Kidney (tissue), 14 donors: ENCODE data around the gene SYNE1. TPM values are rescaled to one million over a fixed set of nuclear protein-coding genes. Genes with fewer than 3 reads are reported as not detected.
A peak's percentile ranks its signal among the peaks of the same experiment; 100 is the strongest.

ENCODE experiments used
- DNase-seq, 5 donors: peaks; one replicate each; pipeline ENCODE4 v3.0.0-alpha.2; 2013 to 2020
- FAIRE-seq: peaks from 2 replicates; lab custom pipeline; 2012; peaks lifted over from hg19 to GRCh38; lab: Jason Lieb, UNC
- H3K27ac ChIP-seq, 2 donors: one replicate each; pipeline ENCODE4 v1.7.0; 2013; ENCODE audit warnings: low read depth in 2 of 2, low read length in 2 of 2, inconsistent platforms in 1 of 2
- H3K27me3 ChIP-seq: one replicate; pipeline ENCODE4 v1.7.1; 2013; ENCODE audit warnings: low read length, inconsistent platforms; ENCODE audit not compliant: control insufficient read depth, insufficient read depth
- H3K36me3 ChIP-seq, 3 donors: one replicate each; pipeline versions ENCODE4 v1.7.0 to v1.7.1; 2013; ENCODE audit warnings: low read length in 3 of 3, control low read depth in 1 of 3, inconsistent platforms in 1 of 3; ENCODE audit not compliant: insufficient read depth in 3 of 3, control insufficient read depth in 2 of 3
- H3K4me1 ChIP-seq, 3 donors: one replicate each; pipeline versions ENCODE4 v1.7.0 to v1.7.1; 2013; ENCODE audit warnings: low read length in 3 of 3, inconsistent platforms in 1 of 3, low read depth in 1 of 3; ENCODE audit not compliant: control insufficient read depth in 2 of 3, insufficient read depth in 2 of 3
- H3K4me3 ChIP-seq, 3 donors: one replicate each; pipeline versions ENCODE4 v1.7.0 to v1.8.1; 2013; ENCODE audit warnings: low read length in 3 of 3, control low read depth in 1 of 3, inconsistent platforms in 1 of 3
- H3K9ac ChIP-seq, 3 donors: one replicate each; pipeline versions ENCODE4 v1.7.0 to v1.7.1; 2013; ENCODE audit warnings: low read length in 3 of 3, control low read depth in 1 of 3, inconsistent platforms in 1 of 3
- H3K9me3 ChIP-seq, 3 donors: one replicate each; pipeline versions ENCODE4 v1.7.0 to v1.7.1; 2013; ENCODE audit warnings: low read length in 3 of 3, control low read depth in 1 of 3, inconsistent platforms in 1 of 3; ENCODE audit not compliant: control insufficient read depth in 2 of 3, insufficient read depth in 1 of 3
- intact Hi-C: fragments of 100-400 bp; cut with DNase I; formaldehyde crosslinking; loops from one replicate; pipeline ENCODE4 v1.11.1; 2022
- polyA plus RNA-seq: library from polyadenylated mRNA; stranded (reverse); fragments of 350-450 nt; fragmentation: Illumina TruSeq; extraction: RNeasy Lipid Tissue Mini Kit (QIAGEN cat#74804); gene quantifications from one replicate; pipeline ENCODE4 v1.2.3, GENCODE V29; 2014; ENCODE audit warnings: low read depth, low replicate concordance; ENCODE audit not compliant: insufficient read depth
- total RNA-seq: library from RNA; stranded (reverse); fragmentation: NEBNext Ultra II Directional; extraction: Animal tissue kit (Norgen Biotek cat#: 25700); gene quantifications from one replicate; pipeline ENCODE4 v1.2.1, GENCODE V29; 2021
- TF ChIP-seq, protein P1 (sequence below): IDR thresholded peaks from 3 replicates; pipeline ENCODE4 v1.5.1; 2012; ENCODE audit warnings: mild to moderate bottlenecking, moderate library complexity, borderline replicate concordance; ENCODE audit not compliant: insufficient read depth; ENCODE audit errors: extremely low read depth
- donor health status: control.
- donor health status: control.
- donor health status: control.
- donor health status: control.
- donor health status: control.
- donor health status: DM: yes; HTN: yes; CAD: no.
- donor health status: Normal renal cell carcinoma (clear cell type).

Gene SYNE1
- total and polyA plus RNA-seq, 2 donors from 2014 or later = 47.8 to 216 TPM

DNA sequence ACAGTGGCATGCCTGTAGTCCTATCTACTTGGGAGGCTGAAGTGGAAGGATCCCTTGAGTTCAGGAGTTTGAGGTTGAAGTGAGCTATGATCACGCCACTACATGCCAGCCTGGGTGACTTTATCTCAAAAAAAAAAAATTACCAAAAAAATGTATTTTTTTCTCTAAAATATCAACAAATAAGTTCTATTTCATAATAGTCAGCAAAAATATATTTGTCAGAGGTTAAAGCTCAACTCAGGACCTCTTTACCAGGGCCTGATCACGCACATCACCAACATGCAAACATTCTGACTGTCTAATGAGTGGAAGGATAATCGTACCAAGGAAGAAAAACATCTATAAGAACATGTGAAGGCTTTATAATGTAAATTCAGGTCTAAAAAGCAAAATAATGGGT lies 387.0 kb downstream of the SYNE1 start:
- H3K36me3 ChIP-seq = peaks cover 10 to 24% (median 18%) of the 10 kb centered on the region in 3 donors
- peaks cover 3% of the 10 kb centered on the region in 3 donors for H3K4me1 ChIP-seq
- H3K4me3 ChIP-seq = no peak overlapping the region
- intact Hi-C loops = no loop called here
- DNase-seq = no peak
- FAIRE-seq = no peak
- no peak overlapping the region for H3K9ac ChIP-seq
- no peak overlapping the region for H3K27ac ChIP-seq
- TF ChIP-seq, protein P1, sequence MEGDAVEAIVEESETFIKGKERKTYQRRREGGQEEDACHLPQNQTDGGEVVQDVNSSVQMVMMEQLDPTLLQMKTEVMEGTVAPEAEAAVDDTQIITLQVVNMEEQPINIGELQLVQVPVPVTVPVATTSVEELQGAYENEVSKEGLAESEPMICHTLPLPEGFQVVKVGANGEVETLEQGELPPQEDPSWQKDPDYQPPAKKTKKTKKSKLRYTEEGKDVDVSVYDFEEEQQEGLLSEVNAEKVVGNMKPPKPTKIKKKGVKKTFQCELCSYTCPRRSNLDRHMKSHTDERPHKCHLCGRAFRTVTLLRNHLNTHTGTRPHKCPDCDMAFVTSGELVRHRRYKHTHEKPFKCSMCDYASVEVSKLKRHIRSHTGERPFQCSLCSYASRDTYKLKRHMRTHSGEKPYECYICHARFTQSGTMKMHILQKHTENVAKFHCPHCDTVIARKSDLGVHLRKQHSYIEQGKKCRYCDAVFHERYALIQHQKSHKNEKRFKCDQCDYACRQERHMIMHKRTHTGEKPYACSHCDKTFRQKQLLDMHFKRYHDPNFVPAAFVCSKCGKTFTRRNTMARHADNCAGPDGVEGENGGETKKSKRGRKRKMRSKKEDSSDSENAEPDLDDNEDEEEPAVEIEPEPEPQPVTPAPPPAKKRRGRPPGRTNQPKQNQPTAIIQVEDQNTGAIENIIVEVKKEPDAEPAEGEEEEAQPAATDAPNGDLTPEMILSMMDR = no peak
- peaks cover 0 to 2% (median 0%) of the 10 kb centered on the region in 3 donors for H3K9me3 ChIP-seq
- no peaks in the 10 kb centered on the region for H3K27me3 ChIP-seq

DNA sequence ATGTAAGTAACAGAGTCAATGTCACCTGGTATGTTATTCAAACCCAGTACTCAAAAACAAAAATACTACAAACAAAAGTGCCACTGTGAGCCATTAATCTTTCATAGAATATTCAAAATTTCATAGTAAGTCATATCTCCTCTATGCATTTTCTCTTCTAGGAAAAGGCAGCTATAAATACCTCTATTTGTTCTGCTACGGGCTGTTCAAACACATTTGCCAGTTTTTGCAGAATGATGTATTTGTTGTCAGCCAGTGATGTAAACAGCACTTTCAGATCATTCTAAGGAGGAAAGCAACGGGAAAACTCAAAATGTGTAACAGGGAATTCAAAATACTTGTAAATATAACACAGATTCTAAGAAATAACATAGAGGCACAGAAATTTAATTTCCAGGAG lies 388.2 kb downstream of the SYNE1 start:
- peaks cover 0 to 3% (median 0%) of the 10 kb centered on the region in 3 donors for H3K4me1 ChIP-seq
- no peak overlapping the region for H3K4me3 ChIP-seq
- TF ChIP-seq, protein P1 = no peak
- intact Hi-C loops = no loop called here
- peaks cover 5 to 28% (median 21%) of the 10 kb centered on the region in 3 donors for H3K36me3 ChIP-seq
- no peak overlapping the region for H3K9ac ChIP-seq
- H3K27me3 ChIP-seq = no peaks in the 10 kb centered on the region
- no peak for FAIRE-seq
- DNase-seq = no peak
- no peak overlapping the region for H3K27ac ChIP-seq
- H3K9me3 ChIP-seq = peaks cover 0 to 2% (median 0%) of the 10 kb centered on the region in 3 donors

DNA sequence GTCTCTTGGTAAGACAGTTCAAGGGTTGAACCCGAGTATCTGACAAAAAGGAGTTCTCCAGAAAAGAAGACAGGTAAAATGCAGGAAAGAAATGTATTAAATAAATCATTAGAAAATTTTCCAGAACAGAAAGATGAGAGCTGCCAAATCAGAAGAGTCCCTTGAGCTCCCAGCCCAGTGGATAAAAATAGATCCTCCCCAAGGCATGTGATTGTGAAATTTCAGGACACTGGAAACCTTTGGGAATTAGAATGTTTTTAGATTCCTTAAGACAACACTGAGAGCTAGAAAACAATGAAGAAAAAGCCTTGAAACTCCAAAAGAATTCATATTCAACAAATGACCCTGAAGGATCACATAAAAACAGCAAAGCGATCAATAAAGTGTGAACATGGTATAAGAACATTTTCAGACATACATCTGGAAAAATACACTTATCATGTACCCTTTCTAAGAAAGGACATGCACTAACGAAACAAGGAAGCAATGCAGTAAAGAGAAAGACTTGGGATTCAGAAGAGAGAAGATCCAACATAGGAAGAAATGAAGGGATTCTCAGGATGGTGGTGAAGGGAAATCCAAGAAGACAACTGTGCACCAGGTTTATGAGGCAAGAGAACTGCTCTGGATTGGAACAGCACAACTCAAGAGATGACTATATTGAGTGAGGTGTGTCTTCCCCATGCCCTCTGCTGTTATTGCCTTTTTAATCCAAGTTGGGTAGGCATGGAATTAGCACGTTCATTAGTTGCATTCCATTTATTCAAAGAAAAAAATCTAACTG lies 390.4 kb downstream of the SYNE1 start:
- TF ChIP-seq, protein P1 = no peak
- peaks cover 9 to 34% (median 21%) of the 10 kb centered on the region in 3 donors for H3K36me3 ChIP-seq
- no peak for FAIRE-seq
- peaks cover 0 to 3% (median 0%) of the 10 kb centered on the region in 3 donors for H3K4me1 ChIP-seq
- intact Hi-C loops = no loop called here
- H3K9me3 ChIP-seq = peaks cover 0 to 2% (median 0%) of the 10 kb centered on the region in 3 donors
- H3K4me3 ChIP-seq = no peak overlapping the region
- H3K9ac ChIP-seq = no peak overlapping the region
- DNase-seq = no peak
- no peaks in the 10 kb centered on the region for H3K27me3 ChIP-seq
- H3K27ac ChIP-seq = peak overlapping the region in 1 of 2 donors; percentile 48
